Kidney epithelial cell (primary cell): ENCODE measurements around the gene PSME3IP1. TPM values are rescaled to one million over a fixed set of nuclear protein-coding genes. Genes with fewer than 3 reads are reported as not detected.
"Not testable (repeated sequence)": the region's sequence is repeated elsewhere in the genome, so short reads cannot be mapped to it uniquely, and the experiment has no call there.

ENCODE experiments used
- DNase-seq: peaks from one replicate; pipeline ENCODE4 v3.0.0-alpha.2; 2010; ENCODE audit warnings: low read depth
- H3K27me3 ChIP-seq: 2 replicates; pipeline ENCODE4 v1.6.0; 2011; ENCODE audit warnings: low read length; ENCODE audit not compliant: control insufficient read depth, insufficient read depth
- H3K36me3 ChIP-seq: 2 replicates; pipeline ENCODE4 v1.5.1; 2011; ENCODE audit warnings: low read length; ENCODE audit not compliant: control insufficient read depth, insufficient read depth
- H3K4me3 ChIP-seq: 2 replicates; pipeline ENCODE4 v1.5.1; 2011; ENCODE audit warnings: low read depth, mild to moderate bottlenecking, control low read depth, low read length
- CTCF ChIP-seq: IDR thresholded peaks from 2 replicates; pipeline ENCODE4 v1.5.1; 2011; ENCODE audit warnings: mild to moderate bottlenecking, moderate library complexity, low read length, control low read depth, inconsistent platforms; ENCODE audit not compliant: insufficient read depth, poor library complexity, severe bottlenecking
- total RNA-seq: library from RNA; depleted of rRNA; stranded (reverse); fragments of >200 nt; gene quantifications from 2 replicates; pipeline ENCODE4 v1.2.3, GENCODE V29; 2015

The PSME3IP1 gene
- total RNA-seq, 1 donor from 2014 or later: 94.5 TPM

GRCh38 chr16:57192720-57193486 lies 7.1 kb upstream of the PSME3IP1 start:
- peak; percentile 21 for DNase-seq
- no peaks in the 10 kb centered on the region for H3K27me3 ChIP-seq
- no peaks in the 10 kb centered on the region for H3K36me3 ChIP-seq
- H3K4me3 ChIP-seq: no peak overlapping the region
- no peak for TF ChIP-seq CTCF

DNA sequence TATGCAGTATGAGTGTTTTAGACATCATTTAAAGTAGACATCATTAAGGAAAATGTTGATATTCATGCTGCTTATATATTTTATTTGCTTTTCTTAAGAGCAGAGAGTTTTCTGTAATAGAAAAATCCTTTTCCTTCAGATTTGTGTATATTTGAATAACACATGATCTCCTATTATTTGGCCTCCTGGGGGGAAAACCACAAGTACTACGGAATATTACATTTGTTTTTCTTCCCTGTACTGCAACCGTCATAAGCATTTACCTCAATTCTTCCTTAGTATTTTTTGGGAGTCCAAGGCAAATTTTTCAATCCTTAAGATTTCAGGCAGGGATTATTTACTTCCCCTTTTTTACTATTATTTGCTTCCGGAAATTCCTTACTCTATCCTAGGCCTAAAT lies 6.3 kb upstream of the PSME3IP1 start:
- no peak for TF ChIP-seq CTCF
- Histone ChIP-seq H3K4me3 (no peak overlapping the region), H3K36me3 (no peaks in the 10 kb centered on the region), H3K27me3 (no peaks in the 10 kb centered on the region)
- no peak for DNase-seq

GRCh38 chr16:57191056-57191571 lies 5.3 kb upstream of the PSME3IP1 start:
- TF ChIP-seq CTCF: no peak
- no peak overlapping the region for H3K4me3 ChIP-seq
- no peak for DNase-seq
- no peaks in the 10 kb centered on the region for H3K27me3 ChIP-seq
- H3K36me3 ChIP-seq: no peaks in the 10 kb centered on the region

DNA sequence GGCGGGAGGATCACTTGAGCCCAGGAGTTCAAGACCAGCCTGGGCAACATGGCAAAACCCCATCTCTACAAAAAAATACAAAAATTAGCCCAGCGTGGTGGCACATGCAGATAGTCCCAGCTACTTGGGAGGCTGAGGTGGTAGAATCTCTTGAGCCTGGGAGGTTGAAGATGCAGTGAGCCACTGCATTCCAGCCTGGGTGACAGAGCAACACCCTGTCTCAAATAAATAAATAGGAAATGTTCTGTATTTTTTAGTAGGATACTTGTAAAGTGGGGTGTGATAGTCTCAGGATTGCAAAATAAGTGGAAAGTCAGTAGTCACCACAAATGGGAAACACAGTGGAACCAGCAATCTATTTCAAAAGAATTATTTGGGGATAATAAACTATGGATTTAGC lies 4.3 kb upstream of the PSME3IP1 start:
- Histone ChIP-seq H3K4me3 (no peak overlapping the region), H3K27me3 (no peaks in the 10 kb centered on the region), H3K36me3 (no peaks in the 10 kb centered on the region)
- DNase-seq: no peak
- no peak for TF ChIP-seq CTCF

GRCh38 chr16:57189527-57189926 lies 3.7 kb upstream of the PSME3IP1 start:
- H3K36me3 ChIP-seq, DNase-seq, H3K27me3 ChIP-seq, H3K4me3 ChIP-seq: not testable (repeated sequence)

DNA sequence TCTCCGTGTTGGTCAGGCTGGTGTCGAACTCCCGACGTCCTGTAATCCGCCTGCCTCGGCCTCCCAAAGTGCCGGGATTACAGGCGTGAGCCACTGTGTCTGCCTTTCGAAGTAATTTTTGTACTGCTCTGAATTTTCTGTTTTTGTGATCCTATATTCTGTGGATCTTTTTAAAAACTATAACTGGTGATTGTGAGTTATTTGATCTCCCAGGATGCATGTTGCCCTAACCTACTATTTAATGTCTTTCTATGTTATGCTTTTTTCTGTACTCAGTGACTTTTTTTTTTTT lies 2.8 kb upstream of the PSME3IP1 start:
- no peaks in the 10 kb centered on the region for H3K27me3 ChIP-seq
- TF ChIP-seq CTCF: no peak
- no peak for DNase-seq
- H3K36me3 ChIP-seq: no peaks in the 10 kb centered on the region
- H3K4me3 ChIP-seq: no peak overlapping the region

- H3K36me3 ChIP-seq, H3K27me3 ChIP-seq, DNase-seq: not testable (repeated sequence)
- peak overlapping the region; percentile 81 for H3K4me3 ChIP-seq
Measured at GRCh38 chr16:57187902-57188710, 2.3 kb upstream of the PSME3IP1 start.
